Measurements from ENCODE around the gene STK32B.

GRCh38 chr4:5166377-5166776, 115.1 kb downstream of the STK32B start:
- TF ChIP-seq MAFK (IDR thresholded peaks at IDR 0.05; ENCODE audit: low read depth, low read length) (no peak), MXI1 (IDR thresholded peaks at IDR 0.05; ENCODE audit: borderline replicate concordance, low read depth, low read length) (no peak), CTCF (conservative IDR thresholded peaks at IDR 0.05; ENCODE audit: low read depth, low read length) (no peak), CEBPB (IDR thresholded peaks at IDR 0.05; ENCODE audit: low read depth, low read length) (no peak), POLR2A (IDR thresholded peaks at IDR 0.05; ENCODE audit: low read depth, low read length) (no peak), BHLHE40 (IDR thresholded peaks at IDR 0.05; ENCODE audit: low read depth, low read length) (no peak)
